GM23338 (cell line): ENCODE results near the gene MXRA7.

Experiments
- CREB1 ChIP-seq: fragments of 250-450 bp; sonication (Bioruptor Pico); IDR thresholded peaks from 2 replicates; pipeline ENCODE4 v1.5.0; 2020; ENCODE audit warnings: low read depth, mild to moderate bottlenecking, moderate library complexity
- CTCF ChIP-seq, 2 experiments: fragments of 200-600 bp in 1 of 2; sonication (generic) in 1 of 2; conservative IDR thresholded peaks; 2 replicates each; pipeline versions ENCODE4 v1.5.1 to v1.6.1; 2016 to 2017; ENCODE audit warnings: antibody characterized with exemption in 2 of 2, low read depth in 2 of 2, mild to moderate bottlenecking in 2 of 2, moderate library complexity in 1 of 2
- ETS1 ChIP-seq: IDR thresholded peaks from 2 replicates; pipeline ENCODE4 v1.6.1; 2016; ENCODE audit warnings: antibody characterized with exemption
- EZH2 ChIP-seq: fragments of 200-600 bp; sonication (generic); IDR thresholded peaks from one replicate; pipeline ENCODE4 v1.8.0; 2017; ENCODE audit warnings: antibody characterized with exemption, mild to moderate bottlenecking, low read depth; ENCODE audit not compliant: unreplicated experiment
- EZH2phosphoT487 ChIP-seq: fragments of 200-600 bp; sonication (generic); IDR thresholded peaks from one replicate; pipeline ENCODE4 v1.8.1; 2018; ENCODE audit warnings: antibody characterized with exemption; ENCODE audit not compliant: unreplicated experiment
- JUNB ChIP-seq: IDR thresholded peaks from one replicate; pipeline ENCODE4 v1.6.1; 2016; ENCODE audit warnings: antibody characterized with exemption; ENCODE audit not compliant: unreplicated experiment
- NANOG ChIP-seq: IDR thresholded peaks from 2 replicates; pipeline ENCODE4 v1.6.1; 2016; ENCODE audit warnings: antibody characterized with exemption, borderline replicate concordance
- POLR2AphosphoS5 ChIP-seq: IDR thresholded peaks from 2 replicates; pipeline ENCODE4 v1.6.1; 2016; ENCODE audit warnings: antibody characterized with exemption, low read depth
- REST ChIP-seq: IDR thresholded peaks from one replicate; pipeline ENCODE4 v1.6.1; 2018; ENCODE audit warnings: antibody characterized with exemption; ENCODE audit not compliant: unreplicated experiment
- STAT1 ChIP-seq: IDR thresholded peaks from one replicate; pipeline ENCODE4 v1.6.1; 2016; ENCODE audit warnings: antibody characterized with exemption; ENCODE audit not compliant: unreplicated experiment
- ZNF114 ChIP-seq: fragments of 250-450 bp; sonication (Bioruptor Pico); IDR thresholded peaks from 2 replicates; pipeline ENCODE4 v1.5.0; 2020; ENCODE audit warnings: mild to moderate bottlenecking, moderate library complexity
- TF ChIP-seq, protein P1 (sequence below): fragments of 250-450 bp; sonication (Bioruptor Pico); IDR thresholded peaks from 2 replicates; pipeline ENCODE4 v1.5.0; 2020; ENCODE audit warnings: mild to moderate bottlenecking, moderate library complexity

DNA sequence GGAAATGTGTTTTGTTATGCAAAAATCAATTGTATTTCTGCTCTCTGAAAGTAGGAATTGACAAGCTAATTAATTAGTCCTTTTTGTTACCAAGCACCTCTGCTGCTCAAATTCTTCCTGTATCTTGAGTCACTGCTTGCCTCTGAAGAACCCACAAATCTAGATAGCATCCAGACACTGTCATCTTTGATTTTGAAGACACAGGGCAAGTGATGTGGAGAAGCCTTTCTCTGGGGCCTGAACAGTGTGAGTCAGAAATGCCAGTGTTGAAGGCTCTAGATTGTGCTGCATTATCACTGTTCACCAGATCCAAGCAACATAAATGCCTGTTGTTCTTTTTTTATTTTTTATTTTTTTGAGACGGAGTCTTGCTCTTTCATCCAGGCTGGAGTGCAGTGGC, 56.4 kb downstream of the MXRA7 start:
- TF ChIP-seq EZH2phosphoT487 (no peak), REST (no peak), CTCF (conservative IDR thresholded peaks at IDR 0.05; ENCODE audit: low read depth in 2 of 2) (no peak), CREB1 (CRISPR knock-in tag) (no peak), POLR2AphosphoS5 (no peak), EZH2 (no peak), JUNB (no peak), ZNF114 (CRISPR knock-in tag) (no peak), STAT1 (no peak), ETS1 (no peak), NANOG (no peak)
- TF ChIP-seq, protein P1, sequence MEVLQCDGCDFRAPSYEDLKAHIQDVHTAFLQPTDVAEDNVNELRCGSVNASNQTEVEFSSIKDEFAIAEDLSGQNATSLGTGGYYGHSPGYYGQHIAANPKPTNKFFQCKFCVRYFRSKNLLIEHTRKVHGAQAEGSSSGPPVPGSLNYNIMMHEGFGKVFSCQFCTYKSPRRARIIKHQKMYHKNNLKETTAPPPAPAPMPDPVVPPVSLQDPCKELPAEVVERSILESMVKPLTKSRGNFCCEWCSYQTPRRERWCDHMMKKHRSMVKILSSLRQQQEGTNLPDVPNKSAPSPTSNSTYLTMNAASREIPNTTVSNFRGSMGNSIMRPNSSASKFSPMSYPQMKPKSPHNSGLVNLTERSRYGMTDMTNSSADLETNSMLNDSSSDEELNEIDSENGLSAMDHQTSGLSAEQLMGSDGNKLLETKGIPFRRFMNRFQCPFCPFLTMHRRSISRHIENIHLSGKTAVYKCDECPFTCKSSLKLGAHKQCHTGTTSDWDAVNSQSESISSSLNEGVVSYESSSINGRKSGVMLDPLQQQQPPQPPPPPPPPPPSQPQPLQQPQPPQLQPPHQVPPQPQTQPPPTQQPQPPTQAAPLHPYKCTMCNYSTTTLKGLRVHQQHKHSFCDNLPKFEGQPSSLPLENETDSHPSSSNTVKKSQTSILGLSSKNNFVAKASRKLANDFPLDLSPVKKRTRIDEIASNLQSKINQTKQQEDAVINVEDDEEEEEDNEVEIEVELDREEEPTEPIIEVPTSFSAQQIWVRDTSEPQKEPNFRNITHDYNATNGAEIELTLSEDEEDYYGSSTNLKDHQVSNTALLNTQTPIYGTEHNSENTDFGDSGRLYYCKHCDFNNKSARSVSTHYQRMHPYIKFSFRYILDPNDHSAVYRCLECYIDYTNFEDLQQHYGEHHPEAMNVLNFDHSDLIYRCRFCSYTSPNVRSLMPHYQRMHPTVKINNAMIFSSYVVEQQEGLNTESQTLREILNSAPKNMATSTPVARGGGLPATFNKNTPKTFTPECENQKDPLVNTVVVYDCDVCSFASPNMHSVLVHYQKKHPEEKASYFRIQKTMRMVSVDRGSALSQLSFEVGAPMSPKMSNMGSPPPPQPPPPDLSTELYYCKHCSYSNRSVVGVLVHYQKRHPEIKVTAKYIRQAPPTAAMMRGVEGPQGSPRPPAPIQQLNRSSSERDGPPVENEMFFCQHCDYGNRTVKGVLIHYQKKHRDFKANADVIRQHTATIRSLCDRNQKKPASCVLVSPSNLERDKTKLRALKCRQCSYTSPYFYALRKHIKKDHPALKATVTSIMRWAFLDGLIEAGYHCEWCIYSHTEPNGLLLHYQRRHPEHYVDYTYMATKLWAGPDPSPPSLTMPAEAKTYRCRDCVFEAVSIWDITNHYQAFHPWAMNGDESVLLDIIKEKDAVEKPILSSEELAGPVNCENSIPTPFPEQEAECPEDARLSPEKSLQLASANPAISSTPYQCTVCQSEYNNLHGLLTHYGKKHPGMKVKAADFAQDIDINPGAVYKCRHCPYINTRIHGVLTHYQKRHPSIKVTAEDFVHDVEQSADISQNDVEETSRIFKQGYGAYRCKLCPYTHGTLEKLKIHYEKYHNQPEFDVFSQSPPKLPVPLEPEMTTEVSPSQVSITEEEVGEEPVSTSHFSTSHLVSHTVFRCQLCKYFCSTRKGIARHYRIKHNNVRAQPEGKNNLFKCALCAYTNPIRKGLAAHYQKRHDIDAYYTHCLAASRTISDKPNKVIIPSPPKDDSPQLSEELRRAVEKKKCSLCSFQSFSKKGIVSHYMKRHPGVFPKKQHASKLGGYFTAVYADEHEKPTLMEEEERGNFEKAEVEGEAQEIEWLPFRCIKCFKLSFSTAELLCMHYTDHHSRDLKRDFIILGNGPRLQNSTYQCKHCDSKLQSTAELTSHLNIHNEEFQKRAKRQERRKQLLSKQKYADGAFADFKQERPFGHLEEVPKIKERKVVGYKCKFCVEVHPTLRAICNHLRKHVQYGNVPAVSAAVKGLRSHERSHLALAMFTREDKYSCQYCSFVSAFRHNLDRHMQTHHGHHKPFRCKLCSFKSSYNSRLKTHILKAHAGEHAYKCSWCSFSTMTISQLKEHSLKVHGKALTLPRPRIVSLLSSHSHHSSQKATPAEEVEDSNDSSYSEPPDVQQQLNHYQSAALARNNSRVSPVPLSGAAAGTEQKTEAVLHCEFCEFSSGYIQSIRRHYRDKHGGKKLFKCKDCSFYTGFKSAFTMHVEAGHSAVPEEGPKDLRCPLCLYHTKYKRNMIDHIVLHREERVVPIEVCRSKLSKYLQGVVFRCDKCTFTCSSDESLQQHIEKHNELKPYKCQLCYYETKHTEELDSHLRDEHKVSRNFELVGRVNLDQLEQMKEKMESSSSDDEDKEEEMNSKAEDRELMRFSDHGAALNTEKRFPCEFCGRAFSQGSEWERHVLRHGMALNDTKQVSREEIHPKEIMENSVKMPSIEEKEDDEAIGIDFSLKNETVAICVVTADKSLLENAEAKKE (CRISPR knock-in tag) = no peak
